GM23338 (cell line): ENCODE data around the gene LZIC. TPM values are rescaled to one million over a fixed set of nuclear protein-coding genes. Genes with fewer than 3 reads are reported as not detected.
A peak's percentile ranks its signal among the peaks of the same experiment; 100 is the strongest.

Source experiments
- ATAC-seq: fragments of 200-7000 bp; cut with Tn5 transposase; 3 replicates; pipeline ENCODE4 v1.9.1; 2020
- DNase-seq: peaks from one replicate; pipeline ENCODE4 v3.0.0-alpha.2; 2015; ENCODE audit warnings: low spot score
- H2AFZ ChIP-seq: fragments of 200-600 bp; sonication (generic); 2 replicates; pipeline ENCODE4 v1.8.0; 2016; ENCODE audit warnings: antibody characterized with exemption, mild to moderate bottlenecking, moderate library complexity
- H3F3A ChIP-seq: fragments of 200-600 bp; sonication (generic); replicated peaks from 2 replicates; pipeline ENCODE4 v1.8.0; 2017; ENCODE audit warnings: antibody characterized with exemption, mixed run types, low read depth
- H3K27ac ChIP-seq: fragments of 200-600 bp; sonication (generic); 2 replicates; pipeline ENCODE4 v1.6.1; 2016; ENCODE audit warnings: low read depth
- H3K27me3 ChIP-seq: fragments of 200-600 bp; sonication (generic); 2 replicates; pipeline ENCODE4 v1.8.0; 2016; ENCODE audit warnings: mild to moderate bottlenecking, mixed run types, moderate library complexity; ENCODE audit not compliant: insufficient read depth
- H3K36me3 ChIP-seq: fragments of 200-600 bp; sonication (generic); 2 replicates; pipeline ENCODE4 v1.8.0; 2016; ENCODE audit warnings: mild to moderate bottlenecking; ENCODE audit not compliant: insufficient read depth
- H3K4me1 ChIP-seq: fragments of 200-600 bp; sonication (generic); 2 replicates; pipeline ENCODE4 v1.8.0; 2016; ENCODE audit warnings: mild to moderate bottlenecking, moderate library complexity; ENCODE audit not compliant: insufficient read depth
- H3K4me2 ChIP-seq: fragments of 200-600 bp; sonication (generic); 2 replicates; pipeline ENCODE4 v1.7.1; 2017; ENCODE audit warnings: mixed run types
- H3K4me3 ChIP-seq: fragments of 200-600 bp; sonication (generic); 2 replicates; pipeline ENCODE4 v1.6.1; 2016; ENCODE audit warnings: mixed run types
- H3K79me2 ChIP-seq: fragments of 200-600 bp; sonication (generic); replicated peaks from 2 replicates; pipeline ENCODE4 v1.8.0; 2017; ENCODE audit warnings: mild to moderate bottlenecking; ENCODE audit not compliant: insufficient read depth
- H3K9me2 ChIP-seq: fragments of 200-600 bp; sonication (generic); 2 replicates; pipeline ENCODE4 v1.8.0; 2017; ENCODE audit not compliant: insufficient read depth
- H4K20me1 ChIP-seq: fragments of 200-600 bp; sonication (generic); replicated peaks from 2 replicates; pipeline ENCODE4 v1.8.0; 2017; ENCODE audit warnings: mild to moderate bottlenecking; ENCODE audit not compliant: insufficient read depth
- H3K27ac Mint-ChIP-seq: 2 replicates; pipeline ENCODE4 v1.8.0; 2020; ENCODE audit warnings: inconsistent platforms, mild to moderate bottlenecking, moderate library complexity, mixed read lengths
- H3K27me3 Mint-ChIP-seq: 3 replicates; pipeline ENCODE4 v1.8.0; 2022; ENCODE audit warnings: low read depth, mild to moderate bottlenecking, moderate library complexity, mixed read lengths, inconsistent platforms; ENCODE audit not compliant: insufficient read depth, poor library complexity
- H3K36me3 Mint-ChIP-seq: 3 replicates; pipeline ENCODE4 v1.8.0; 2021; ENCODE audit warnings: low read depth, mild to moderate bottlenecking, inconsistent platforms, moderate library complexity, mixed read lengths
- H3K4me1 Mint-ChIP-seq: 3 replicates; pipeline ENCODE4 v1.8.0; 2020; ENCODE audit warnings: mild to moderate bottlenecking, inconsistent platforms, mixed read lengths
- H3K4me3 Mint-ChIP-seq: 3 replicates; pipeline ENCODE4 v1.8.0; 2021; ENCODE audit warnings: moderate library complexity, mild to moderate bottlenecking, inconsistent platforms, mixed read lengths
- H3K9me3 Mint-ChIP-seq: 3 replicates; pipeline ENCODE4 v1.8.0; 2020; ENCODE audit warnings: moderate library complexity, mild to moderate bottlenecking, inconsistent platforms, mixed read lengths
- CREB1 ChIP-seq: fragments of 250-450 bp; sonication (Bioruptor Pico); IDR thresholded peaks from 2 replicates; pipeline ENCODE4 v1.5.0; 2020; ENCODE audit warnings: low read depth, mild to moderate bottlenecking, moderate library complexity
- EZH2 ChIP-seq: fragments of 200-600 bp; sonication (generic); IDR thresholded peaks from one replicate; pipeline ENCODE4 v1.8.0; 2017; ENCODE audit warnings: antibody characterized with exemption, mild to moderate bottlenecking, low read depth; ENCODE audit not compliant: unreplicated experiment
- EZH2phosphoT487 ChIP-seq: fragments of 200-600 bp; sonication (generic); IDR thresholded peaks from one replicate; pipeline ENCODE4 v1.8.1; 2018; ENCODE audit warnings: antibody characterized with exemption; ENCODE audit not compliant: unreplicated experiment
- JUNB ChIP-seq: IDR thresholded peaks from one replicate; pipeline ENCODE4 v1.6.1; 2016; ENCODE audit warnings: antibody characterized with exemption; ENCODE audit not compliant: unreplicated experiment
- NANOG ChIP-seq: IDR thresholded peaks from 2 replicates; pipeline ENCODE4 v1.6.1; 2016; ENCODE audit warnings: antibody characterized with exemption, borderline replicate concordance
- POLR2AphosphoS5 ChIP-seq: IDR thresholded peaks from 2 replicates; pipeline ENCODE4 v1.6.1; 2016; ENCODE audit warnings: antibody characterized with exemption, low read depth
- REST ChIP-seq: IDR thresholded peaks from one replicate; pipeline ENCODE4 v1.6.1; 2018; ENCODE audit warnings: antibody characterized with exemption; ENCODE audit not compliant: unreplicated experiment
- STAT1 ChIP-seq: IDR thresholded peaks from one replicate; pipeline ENCODE4 v1.6.1; 2016; ENCODE audit warnings: antibody characterized with exemption; ENCODE audit not compliant: unreplicated experiment
- ZNF114 ChIP-seq: fragments of 250-450 bp; sonication (Bioruptor Pico); IDR thresholded peaks from 2 replicates; pipeline ENCODE4 v1.5.0; 2020; ENCODE audit warnings: mild to moderate bottlenecking, moderate library complexity
- ZNF331 ChIP-seq: fragments of 250-450 bp; sonication (Bioruptor Pico); IDR thresholded peaks from 2 replicates; pipeline ENCODE4 v1.5.0; 2020; ENCODE audit warnings: low read depth, mild to moderate bottlenecking, moderate library complexity
- polyA plus RNA-seq: library from polyadenylated mRNA; unstranded; fragments of >200 nt; fragmentation: Nextera tagmentation; extraction: Ambion mirVana; gene quantifications from 2 replicates; pipeline ENCODE4 v1.2.1, GENCODE V29; 2016
- total RNA-seq: library from RNA; depleted of rRNA; stranded (reverse); fragments of >200 nt; shearing (Covaris generic); gene quantifications from 2 replicates; pipeline ENCODE4 v1.2.3, GENCODE V29; 2014

LZIC gene
- total and polyA plus RNA-seq, 2 experiments from 2014 or later, result 19.4 to 23.5 TPM

DNA sequence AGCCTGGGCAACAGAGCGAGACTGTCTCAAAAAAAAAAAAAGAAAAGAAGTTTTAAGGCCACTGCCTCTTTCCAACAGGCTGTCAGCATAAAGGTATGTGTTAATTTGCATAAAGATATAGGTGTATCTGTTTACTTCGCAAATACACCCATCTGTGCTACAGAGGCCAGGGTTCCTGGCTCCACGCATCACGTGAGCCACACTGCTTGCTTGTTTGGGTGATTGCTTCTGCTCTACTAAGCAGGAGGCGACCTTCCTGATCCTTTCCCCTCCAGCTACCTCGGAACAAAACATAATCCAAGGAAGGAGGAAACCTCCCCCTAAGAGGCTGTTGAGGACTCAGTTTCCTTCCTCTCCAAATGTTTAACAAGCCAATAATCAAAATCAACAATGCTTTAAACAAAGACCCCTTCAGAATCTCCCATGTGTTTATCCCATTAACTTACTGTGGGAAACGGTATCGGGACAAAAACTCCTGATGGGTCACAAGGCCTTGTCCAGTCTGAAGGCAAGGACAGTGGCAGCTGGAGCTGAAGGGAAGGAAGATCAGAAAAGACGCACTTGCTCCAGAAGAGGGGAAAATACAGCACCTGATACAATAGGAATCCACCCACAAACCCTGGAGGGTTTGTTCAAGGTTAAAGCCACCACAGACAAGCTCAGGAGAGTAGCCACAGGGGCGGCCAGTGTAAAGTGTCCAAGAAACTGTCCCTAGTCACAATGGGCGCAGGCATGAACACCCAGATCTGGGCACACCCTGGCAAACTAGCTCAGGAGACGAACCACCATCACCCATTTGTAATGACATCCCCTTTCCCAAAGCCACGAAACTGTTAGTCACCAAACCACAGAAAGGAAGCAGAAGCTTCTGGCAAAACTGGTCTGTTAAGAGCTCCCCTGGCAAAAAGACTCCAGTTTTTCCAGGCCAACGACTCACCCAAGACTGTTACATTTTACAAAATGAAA, 50.3 kb downstream of the LZIC start:
- peak overlapping the region; percentile 79; the same call in 1 of the 2 replicates for H3K27ac ChIP-seq

GRCh38 chr1:9891207-9891606, 52.0 kb downstream of the LZIC start:
- H3K27me3 Mint-ChIP-seq, result peaks cover 15% of the 10 kb centered on the region
- no peak overlapping the region for H3K4me2 ChIP-seq
- ATAC-seq (no peak), DNase-seq (no peak)
- no peaks in the 10 kb centered on the region; the same call in 1 of the 2 replicates for H4K20me1 ChIP-seq
- no peak overlapping the region for H3K4me3 Mint-ChIP-seq
- no peak overlapping the region for H2AFZ ChIP-seq
- H3K36me3 Mint-ChIP-seq, result peaks cover 3% of the 10 kb centered on the region; the same call in 1 of the 3 replicates
- H3K36me3 ChIP-seq, result no peaks in the 10 kb centered on the region; the same call in 1 of the 2 replicates
- H3K79me2 ChIP-seq, result no peaks in the 10 kb centered on the region
- H3F3A ChIP-seq, result peaks cover 8% of the 10 kb centered on the region
- H3K4me1 Mint-ChIP-seq, result peaks cover 47% of the 10 kb centered on the region
- H3K27ac Mint-ChIP-seq, result peak overlapping the region; percentile 24; the same call in 1 of the 2 replicates
- H3K27ac ChIP-seq, result no peak overlapping the region
- H3K9me3 Mint-ChIP-seq, result no peaks in the 10 kb centered on the region
- H3K27me3 ChIP-seq, result no peaks in the 10 kb centered on the region
- H3K4me3 ChIP-seq, result no peak overlapping the region
- peaks cover 13% of the 10 kb centered on the region; the same call in 1 of the 2 replicates for H3K4me1 ChIP-seq
- no peaks in the 10 kb centered on the region for H3K9me2 ChIP-seq
- no peak for TF ChIP-seq JUNB
- no peak for TF ChIP-seq EZH2
- no peak for TF ChIP-seq STAT1
- TF ChIP-seq ZNF331 (CRISPR knock-in tag), result no peak
- TF ChIP-seq POLR2AphosphoS5, result no peak

More for the DNA sequence above, 50.3 kb downstream of the LZIC start:
- H3K36me3 Mint-ChIP-seq, result peaks cover 3% of the 10 kb centered on the region; the same call in 1 of the 3 replicates
- no peaks in the 10 kb centered on the region for H3K9me2 ChIP-seq
- no peaks in the 10 kb centered on the region; the same call in 1 of the 2 replicates for H3K36me3 ChIP-seq
- H3K4me1 Mint-ChIP-seq, result peaks cover 40% of the 10 kb centered on the region
- no peak for TF ChIP-seq EZH2phosphoT487
- TF ChIP-seq REST, result no peak
- TF ChIP-seq ZNF331 (CRISPR knock-in tag), result no peak
- no peak for TF ChIP-seq ZNF114 (CRISPR knock-in tag)
- TF ChIP-seq CREB1 (CRISPR knock-in tag), result no peak
- TF ChIP-seq POLR2AphosphoS5, result no peak
- no peak for TF ChIP-seq EZH2
- TF ChIP-seq NANOG, result no peak
- TF ChIP-seq STAT1, result no peak
- H3K27me3 ChIP-seq, result no peaks in the 10 kb centered on the region
- peaks cover 2% of the 10 kb centered on the region; the same call in 1 of the 2 replicates for H3K79me2 ChIP-seq
- H3K4me2 ChIP-seq, result no peak overlapping the region
- no peak overlapping the region for H2AFZ ChIP-seq
- H3K27ac Mint-ChIP-seq, result 0 out of 2 replicates have a peak overlapping the region, but pooled peaks have one; percentile 28
- H3K27me3 Mint-ChIP-seq, result peaks cover 15% of the 10 kb centered on the region
- peaks cover 13% of the 10 kb centered on the region; the same call in 1 of the 2 replicates for H3K4me1 ChIP-seq
- ATAC-seq, result no peak
- no peak overlapping the region for H3K4me3 Mint-ChIP-seq
- no peaks in the 10 kb centered on the region for H3K9me3 Mint-ChIP-seq
- H3F3A ChIP-seq, result peaks cover 8% of the 10 kb centered on the region; the same call in 1 of the 2 replicates
- H4K20me1 ChIP-seq, result no peaks in the 10 kb centered on the region; the same call in 1 of the 2 replicates
- DNase-seq, result no peak
- no peak overlapping the region for H3K4me3 ChIP-seq
